Right lobe of liver (tissue), 4 donors: Measurements from ENCODE around the gene RTN4.

ENCODE experiments used
- CTCF ChIP-seq, 4 donors: fragments of 200-600 bp in 3 of 4; fragments of 450-650 bp in 1 of 4; IDR thresholded peaks; one replicate each; pipeline versions ENCODE4 v1.5.1 to v1.8.0; 2016 to 2022; ENCODE audit warnings: antibody characterized with exemption in 4 of 4, mild to moderate bottlenecking in 2 of 4
- POLR2A ChIP-seq: fragments of 450-650 bp; IDR thresholded peaks from one replicate; pipeline ENCODE4 v1.6.1; 2017; ENCODE audit warnings: antibody characterized with exemption, mild to moderate bottlenecking
- donor health status: DM: no; HTN: no; CAD: no.
- donor health status: DM: no; HTN: no; CAD: no.
- donor health status: DM: no; HTN: yes; CAD: no.

- TF ChIP-seq POLR2A (no peak), CTCF (IDR thresholded peaks at IDR 0.05) (no peak)
These were observed 46.8 kb upstream of the RTN4 start for GRCh38 chr2:55097082-55097460.
